Naive B cell (primary cell): Measurements from ENCODE around the gene ATP2A3. TPM values are rescaled to one million over a fixed set of nuclear protein-coding genes. Genes with fewer than 3 reads are reported as not detected.

Experiments
- ATAC-seq, 2 donors: fragments of 150-1000 bp; cut with Tn5 transposase; 2 replicates each; pipeline ENCODE4 v1.10.0; 2021; ENCODE audit warnings: low read depth in 2 of 2, mild to moderate bottlenecking in 2 of 2, moderate library complexity in 2 of 2
- DNase-seq: peaks from one replicate; pipeline ENCODE4 v3.0.0; 2022
- H3K27ac Mint-ChIP-seq, 6 donors: one replicate each; pipeline ENCODE4 v1.8.0; 2020 to 2022; ENCODE audit warnings: mild to moderate bottlenecking in 6 of 6, mixed read lengths in 6 of 6, moderate library complexity in 5 of 6, inconsistent platforms in 2 of 6
- H3K27me3 Mint-ChIP-seq, 3 donors: one replicate each; pipeline ENCODE4 v1.8.0; 2021 to 2022; ENCODE audit warnings: mixed read lengths in 3 of 3, mild to moderate bottlenecking in 1 of 3
- H3K36me3 Mint-ChIP-seq, 2 donors: one replicate each; pipeline ENCODE4 v1.8.0; 2020 to 2022; ENCODE audit warnings: mixed read lengths in 2 of 2, inconsistent platforms in 1 of 2, mild to moderate bottlenecking in 1 of 2
- H3K4me1 Mint-ChIP-seq, 3 donors: one replicate each; pipeline ENCODE4 v1.8.0; 2020 to 2022; ENCODE audit warnings: mixed read lengths in 3 of 3, inconsistent platforms in 1 of 3, mild to moderate bottlenecking in 1 of 3, moderate library complexity in 1 of 3
- H3K4me3 Mint-ChIP-seq, 8 donors: one replicate each; pipeline ENCODE4 v1.8.0; 2020 to 2022; ENCODE audit warnings: mild to moderate bottlenecking in 8 of 8, mixed read lengths in 8 of 8, moderate library complexity in 8 of 8, inconsistent platforms in 2 of 8
- H3K9me3 Mint-ChIP-seq, 7 donors: one replicate each; pipeline ENCODE4 v1.8.0; 2020 to 2022; ENCODE audit warnings: mixed read lengths in 7 of 7, mild to moderate bottlenecking in 5 of 7, inconsistent platforms in 2 of 7, moderate library complexity in 1 of 7
- polyA plus RNA-seq, 6 donors: library from polyadenylated mRNA; unstranded; fragments of 300-500 nt; fragmentation: Illumina TruSeq; gene quantifications; one replicate each; pipeline ENCODE4 v1.2.3, GENCODE V29; 2021; ENCODE audit warnings: low read depth in 6 of 6

The ATP2A3 gene
- polyA plus RNA-seq, 6 donors from 2014 or later, result 68.7 to 180 (median 94.2) TPM

- Mint-ChIP-seq H3K27ac (peak overlapping the region; percentile 100), H3K4me3 (peak overlapping the region; percentile 88 to 97 (median 95)), H3K4me1 (peaks cover 66 to 91% (median 78%) of the 10 kb centered on the region in 3 donors), H3K36me3 (no peaks in the 10 kb centered on the region), H3K9me3 (no peaks in the 10 kb centered on the region), H3K27me3 (no peaks in the 10 kb centered on the region)
- DNase-seq, result peak; percentile 93
- ATAC-seq, result peak; percentile 61 to 64
Measured at GRCh38 chr17:3914312-3914670, 49.9 kb downstream of the ATP2A3 start.

GRCh38 chr17:3913531-3914311 is 50.5 kb downstream of the ATP2A3 start:
- peak; percentile 45 for ATAC-seq
- peak; percentile 88 for DNase-seq
- Mint-ChIP-seq H3K4me3 (peak overlapping the region; percentile 88 to 97 (median 95)), H3K9me3 (no peaks in the 10 kb centered on the region), H3K4me1 (peaks cover 68 to 93% (median 82%) of the 10 kb centered on the region in 3 donors), H3K27ac (peak overlapping the region; percentile 100), H3K27me3 (no peaks in the 10 kb centered on the region), H3K36me3 (no peaks in the 10 kb centered on the region)

- ATAC-seq, result no peak
- Mint-ChIP-seq H3K27ac (peak overlapping the region; percentile 100), H3K4me3 (peak overlapping the region; percentile 42 to 96 (median 66)), H3K36me3 (no peaks in the 10 kb centered on the region), H3K9me3 (no peaks in the 10 kb centered on the region), H3K27me3 (no peaks in the 10 kb centered on the region), H3K4me1 (peaks cover 70 to 94% (median 91%) of the 10 kb centered on the region in 3 donors)
- DNase-seq, result no peak
Measured at GRCh38 chr17:3912827-3913226, 51.4 kb downstream of the ATP2A3 start.

DNA sequence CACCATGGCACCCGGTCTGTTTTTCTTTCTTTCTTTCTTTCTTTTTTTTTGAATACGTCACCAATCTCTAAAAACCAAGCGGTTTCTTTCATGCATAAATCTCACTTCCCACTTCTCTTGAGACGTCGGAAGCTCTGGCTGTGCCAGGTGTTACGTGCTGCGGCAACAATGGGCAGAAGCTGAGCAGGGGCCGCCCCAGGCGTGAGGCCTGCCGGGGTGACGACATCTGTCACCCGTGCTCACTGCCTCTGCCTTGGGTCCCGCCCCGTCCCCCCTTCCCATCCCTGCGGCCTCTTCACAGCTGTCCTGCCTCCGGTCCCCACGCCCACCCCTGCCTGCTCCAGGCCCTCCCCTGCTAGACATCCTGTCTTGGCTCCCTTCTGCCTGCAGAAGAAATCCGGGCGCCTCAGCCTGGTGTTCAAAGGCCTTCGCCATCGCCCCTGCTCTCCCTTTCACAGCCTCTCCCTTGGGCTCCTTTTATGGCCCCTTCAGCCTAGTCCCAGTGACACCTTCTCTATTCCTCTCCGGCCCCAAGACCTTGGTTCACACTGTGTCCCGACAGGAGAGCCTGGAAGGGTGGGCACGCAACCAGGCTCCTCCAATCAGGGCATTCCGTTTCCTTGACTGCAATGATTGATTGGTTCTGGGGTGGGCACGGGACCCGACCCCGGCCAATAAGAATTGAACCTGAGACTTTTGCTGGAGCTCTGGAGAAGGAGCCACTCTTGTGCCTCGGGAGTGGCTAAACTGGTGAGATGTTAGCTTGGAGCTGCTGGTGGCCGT is 52.8 kb downstream of the ATP2A3 start:
- H3K4me3 Mint-ChIP-seq, result peak overlapping the region; percentile 54 to 87 (median 79)
- DNase-seq (peak; percentile 94), ATAC-seq (peak; percentile 69)
- H3K27me3 Mint-ChIP-seq, result no peaks in the 10 kb centered on the region
- peaks cover 63 to 88% (median 82%) of the 10 kb centered on the region in 3 donors for H3K4me1 Mint-ChIP-seq
- H3K36me3 Mint-ChIP-seq, result no peaks in the 10 kb centered on the region
- H3K9me3 Mint-ChIP-seq, result no peaks in the 10 kb centered on the region
- H3K27ac Mint-ChIP-seq, result peak overlapping the region; percentile 100

DNA sequence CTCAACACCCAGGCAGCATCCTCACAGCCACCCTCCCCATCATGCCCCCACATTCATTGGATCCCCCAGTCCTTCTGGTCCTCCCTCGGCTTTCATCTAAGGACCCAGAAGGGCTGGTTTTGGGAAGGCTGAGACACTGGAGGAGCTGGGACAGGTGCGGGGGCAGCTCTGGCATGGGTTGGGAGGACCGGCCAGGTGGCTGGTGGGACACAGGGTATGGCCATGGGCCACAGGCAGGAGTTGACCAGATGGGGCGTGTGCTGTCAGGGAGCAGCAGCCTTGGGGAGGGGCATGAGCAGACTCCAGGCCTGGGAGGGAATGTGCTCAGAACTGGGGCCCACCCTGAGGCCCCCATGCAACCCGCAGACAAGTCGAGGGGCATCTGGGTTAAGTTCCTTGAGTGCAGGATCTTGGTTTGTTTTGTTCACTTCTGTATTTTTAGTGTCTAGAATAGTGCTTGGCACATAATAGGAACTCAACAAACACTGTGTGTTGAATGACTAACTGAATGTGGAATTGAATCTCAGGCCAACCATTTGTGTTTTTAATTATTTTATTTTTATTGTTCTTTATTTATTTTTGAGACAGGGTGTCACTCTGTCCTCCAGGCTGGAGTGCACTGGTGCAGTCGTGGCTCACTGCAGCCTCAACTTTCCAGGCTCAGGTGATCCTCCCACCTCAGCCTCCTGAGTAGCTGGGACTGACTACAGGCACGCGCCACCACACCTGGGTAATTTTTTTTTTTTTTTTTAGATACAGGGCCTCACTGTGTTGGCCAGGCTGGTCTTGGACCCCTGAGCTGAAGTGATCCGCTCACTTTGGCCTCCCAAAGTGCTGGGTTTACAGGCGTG is 53.6 kb downstream of the ATP2A3 start:
- Mint-ChIP-seq H3K27me3 (no peaks in the 10 kb centered on the region), H3K9me3 (no peaks in the 10 kb centered on the region), H3K27ac (peak overlapping the region; percentile 100), H3K4me1 (peaks cover 57 to 84% (median 74%) of the 10 kb centered on the region in 3 donors), H3K4me3 (peak overlapping the region; percentile 54 to 87 (median 79)), H3K36me3 (no peaks in the 10 kb centered on the region)
- ATAC-seq (no peak), DNase-seq (no peak)

DNA sequence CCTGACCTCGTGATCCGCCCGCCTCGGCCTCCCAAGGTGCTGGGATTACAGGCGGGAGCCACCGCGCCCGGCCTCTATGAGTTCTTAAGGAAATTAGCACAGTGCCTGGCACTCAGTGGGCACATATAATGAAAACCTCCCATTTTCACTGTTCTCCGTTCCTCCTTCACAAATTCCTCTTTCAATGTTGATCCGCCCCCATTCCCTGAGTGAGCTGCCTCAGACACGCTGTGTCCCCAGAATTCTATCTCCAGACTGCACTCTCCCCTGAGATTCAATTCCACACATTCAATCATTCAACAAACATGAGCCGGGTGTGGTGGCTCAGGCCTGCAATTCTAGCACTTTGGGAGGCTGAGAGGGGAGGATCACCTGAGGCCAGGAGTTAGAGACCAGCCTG is 55.0 kb downstream of the ATP2A3 start:
- no peaks in the 10 kb centered on the region for H3K9me3 Mint-ChIP-seq
- peak overlapping the region; percentile 100 for H3K27ac Mint-ChIP-seq
- H3K36me3 Mint-ChIP-seq, result no peaks in the 10 kb centered on the region
- no peaks in the 10 kb centered on the region for H3K27me3 Mint-ChIP-seq
- no peak for DNase-seq
- H3K4me1 Mint-ChIP-seq, result peaks cover 48 to 79% (median 74%) of the 10 kb centered on the region in 3 donors
- H3K4me3 Mint-ChIP-seq, result peak overlapping the region in 3 of 8 donors; percentile 13 to 53 (median 42)
- no peak for ATAC-seq

DNA sequence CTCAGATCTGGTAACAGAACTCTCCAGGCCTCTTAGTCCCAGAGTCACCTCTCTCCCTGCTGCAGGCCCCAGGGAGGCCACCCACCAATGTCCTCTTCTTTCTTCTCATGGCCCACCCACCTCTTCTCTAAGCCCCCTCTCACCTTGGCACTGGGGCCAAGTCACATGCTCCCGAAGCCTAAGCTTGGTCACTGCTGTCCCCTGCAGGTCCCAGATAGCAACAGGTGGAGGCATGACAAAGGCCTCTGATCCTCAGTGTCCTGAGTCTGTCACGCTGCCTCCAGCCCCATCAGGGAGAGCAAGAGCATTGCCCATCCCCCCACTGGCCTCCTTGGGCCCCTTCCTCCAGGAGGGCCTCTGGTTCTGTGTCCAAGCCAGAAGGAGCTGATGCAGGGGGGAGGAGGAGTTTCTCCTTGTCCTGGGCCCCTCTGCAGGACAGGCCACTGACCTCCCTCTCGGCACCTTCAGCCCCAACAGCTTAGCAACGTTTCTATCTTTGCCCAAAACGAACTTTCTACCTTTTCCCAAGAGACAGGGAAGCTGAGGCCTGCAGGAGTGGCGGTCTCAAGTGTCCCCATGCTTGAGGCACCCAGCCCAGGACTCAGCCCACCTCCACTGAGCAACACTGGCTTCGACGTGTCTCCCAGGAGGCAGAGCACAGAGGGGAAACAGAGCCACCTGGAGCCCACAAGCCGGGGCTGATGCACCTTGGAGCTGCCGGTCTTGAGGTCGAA is 56.6 kb downstream of the ATP2A3 start:
- no peaks in the 10 kb centered on the region for H3K27me3 Mint-ChIP-seq
- peaks cover 36 to 68% (median 66%) of the 10 kb centered on the region in 3 donors for H3K4me1 Mint-ChIP-seq
- no peaks in the 10 kb centered on the region for H3K9me3 Mint-ChIP-seq
- H3K4me3 Mint-ChIP-seq, result peak overlapping the region in 3 of 8 donors; percentile 45 to 75 (median 47)
- H3K27ac Mint-ChIP-seq, result peak overlapping the region; percentile 75 to 100 (median 86)
- no peak for DNase-seq
- ATAC-seq, result no peak
- H3K36me3 Mint-ChIP-seq, result no peaks in the 10 kb centered on the region

DNA sequence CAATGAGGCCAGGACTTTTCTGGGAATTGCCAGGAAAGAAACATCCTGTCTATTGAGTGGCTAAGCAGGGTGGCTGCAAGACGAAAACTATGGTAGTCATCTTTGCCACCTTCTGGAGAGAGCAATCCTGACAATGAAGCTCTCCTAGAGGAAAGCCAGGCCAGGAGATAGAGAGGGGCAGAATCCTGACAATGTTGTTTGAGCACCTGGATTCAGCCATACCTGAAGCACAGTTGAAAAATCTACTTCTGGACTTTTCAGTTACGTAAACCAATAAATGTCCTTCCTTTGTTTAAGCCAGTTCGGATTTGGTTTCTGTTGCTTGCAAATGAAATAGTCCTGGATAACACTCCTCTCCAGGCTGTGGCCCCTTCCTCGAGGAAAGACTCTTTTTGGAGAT is 57.4 kb downstream of the ATP2A3 start:
- H3K4me1 Mint-ChIP-seq, result peaks cover 32 to 61% (median 58%) of the 10 kb centered on the region in 3 donors
- H3K36me3 Mint-ChIP-seq, result no peaks in the 10 kb centered on the region
- peak overlapping the region in 3 of 6 donors; percentile 67 to 100 (median 86) for H3K27ac Mint-ChIP-seq
- DNase-seq (no peak), ATAC-seq (no peak)
- H3K27me3 Mint-ChIP-seq, result no peaks in the 10 kb centered on the region
- H3K4me3 Mint-ChIP-seq, result peak overlapping the region in 1 of 8 donors; percentile 35
- H3K9me3 Mint-ChIP-seq, result no peaks in the 10 kb centered on the region

DNA sequence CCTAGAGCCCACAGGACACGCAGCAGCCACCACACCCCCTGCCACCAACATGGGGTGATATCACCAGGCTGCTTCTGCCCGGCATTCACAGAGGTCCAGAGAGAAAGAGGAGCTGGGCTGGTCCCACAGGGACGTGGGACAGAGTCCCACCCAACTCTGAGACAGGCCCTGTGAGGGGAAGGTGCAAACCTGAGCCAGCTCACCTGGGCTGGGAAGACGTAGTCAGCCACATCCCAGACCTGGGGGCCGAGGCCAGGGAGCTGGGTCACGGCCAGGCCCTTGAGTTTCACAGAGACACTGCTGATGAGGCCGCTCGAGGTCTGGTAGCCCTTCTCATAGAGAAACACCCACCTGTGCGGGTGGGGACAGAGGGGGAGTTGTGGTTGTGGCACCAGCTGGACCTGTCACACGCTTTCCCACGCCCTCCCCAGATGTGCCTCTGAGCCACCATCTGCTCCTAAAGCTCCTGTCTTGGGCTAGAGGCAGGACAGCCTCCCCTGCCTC is 59.2 kb downstream of the ATP2A3 start:
- Mint-ChIP-seq H3K36me3 (no peaks in the 10 kb centered on the region), H3K27me3 (no peaks in the 10 kb centered on the region), H3K9me3 (no peaks in the 10 kb centered on the region), H3K27ac (peak overlapping the region in 5 of 6 donors; percentile 72 to 90 (median 84)), H3K4me1 (peaks cover 19 to 42% (median 40%) of the 10 kb centered on the region in 3 donors), H3K4me3 (peak overlapping the region in 2 of 8 donors; percentile 29 to 59)
- DNase-seq, result peak; percentile 41
- peak; percentile 48 to 64 for ATAC-seq

GRCh38 chr17:3904501-3904900 is 59.7 kb downstream of the ATP2A3 start:
- Mint-ChIP-seq H3K4me3 (peak overlapping the region in 5 of 8 donors; percentile 41 to 70 (median 56)), H3K4me1 (peaks cover 14 to 39% (median 36%) of the 10 kb centered on the region in 3 donors), H3K36me3 (no peaks in the 10 kb centered on the region), H3K27ac (peak overlapping the region; percentile 36 to 90 (median 76)), H3K27me3 (no peaks in the 10 kb centered on the region), H3K9me3 (no peaks in the 10 kb centered on the region)
- ATAC-seq, result peak; percentile 69 to 78
- DNase-seq, result peak; percentile 46

- DNase-seq (no peak), ATAC-seq (no peak)
- H3K27me3 Mint-ChIP-seq, result no peaks in the 10 kb centered on the region
- no peaks in the 10 kb centered on the region for H3K9me3 Mint-ChIP-seq
- peak overlapping the region in 3 of 8 donors; percentile 5 to 47 (median 40) for H3K4me3 Mint-ChIP-seq
- peaks cover 10 to 34% (median 30%) of the 10 kb centered on the region in 3 donors for H3K4me1 Mint-ChIP-seq
- H3K36me3 Mint-ChIP-seq, result no peaks in the 10 kb centered on the region
- H3K27ac Mint-ChIP-seq, result peak overlapping the region in 2 of 6 donors; percentile 83 to 90
Measured at GRCh38 chr17:3903881-3904290, 60.4 kb downstream of the ATP2A3 start.
